Measurements from ENCODE around the gene PLSCR3. TPM values are rescaled to one million over a fixed set of nuclear protein-coding genes. Genes with fewer than 3 reads are reported as not detected.

PLSCR3 gene
- total and polyA plus RNA-seq, 4 donors: 19.2 to 43.0 (median 34.2) TPM

- no peak overlapping the region for H3K4me3 ChIP-seq
- ATAC-seq (ENCODE audit: insufficient read depth, low FRiP score): no peak
- H3K27ac ChIP-seq (ENCODE audit: low read depth in 1 of 2, low read length in 1 of 2): no peak overlapping the region
- H3K36me3 ChIP-seq (ENCODE audit: control insufficient read depth in 4 of 4, insufficient read depth in 4 of 4, low read length in 4 of 4): no peaks in the 10 kb centered on the region
- DNase-seq: no peak
- H3K9ac ChIP-seq (ENCODE audit: insufficient read depth in 1 of 2, low read length in 2 of 2): no peak overlapping the region
- TF ChIP-seq, protein P1, sequence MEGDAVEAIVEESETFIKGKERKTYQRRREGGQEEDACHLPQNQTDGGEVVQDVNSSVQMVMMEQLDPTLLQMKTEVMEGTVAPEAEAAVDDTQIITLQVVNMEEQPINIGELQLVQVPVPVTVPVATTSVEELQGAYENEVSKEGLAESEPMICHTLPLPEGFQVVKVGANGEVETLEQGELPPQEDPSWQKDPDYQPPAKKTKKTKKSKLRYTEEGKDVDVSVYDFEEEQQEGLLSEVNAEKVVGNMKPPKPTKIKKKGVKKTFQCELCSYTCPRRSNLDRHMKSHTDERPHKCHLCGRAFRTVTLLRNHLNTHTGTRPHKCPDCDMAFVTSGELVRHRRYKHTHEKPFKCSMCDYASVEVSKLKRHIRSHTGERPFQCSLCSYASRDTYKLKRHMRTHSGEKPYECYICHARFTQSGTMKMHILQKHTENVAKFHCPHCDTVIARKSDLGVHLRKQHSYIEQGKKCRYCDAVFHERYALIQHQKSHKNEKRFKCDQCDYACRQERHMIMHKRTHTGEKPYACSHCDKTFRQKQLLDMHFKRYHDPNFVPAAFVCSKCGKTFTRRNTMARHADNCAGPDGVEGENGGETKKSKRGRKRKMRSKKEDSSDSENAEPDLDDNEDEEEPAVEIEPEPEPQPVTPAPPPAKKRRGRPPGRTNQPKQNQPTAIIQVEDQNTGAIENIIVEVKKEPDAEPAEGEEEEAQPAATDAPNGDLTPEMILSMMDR (IDR thresholded peaks at IDR 0.05; ENCODE audit: control extremely low read depth, extremely low read depth): no peak
- no peaks in the 10 kb centered on the region for H3K9me3 ChIP-seq (ENCODE audit: control insufficient read depth in 4 of 4, insufficient read depth in 3 of 4, low read length in 3 of 4)
- 74 to 79% methylated on average over 7 of the region's 7 CpGs for WGBS, 2 donors
- H3K4me1 ChIP-seq (ENCODE audit: control insufficient read depth in 5 of 5, insufficient read depth in 5 of 5, low read length in 5 of 5): peaks cover 0 to 34% (median 16%) of the 10 kb centered on the region in 5 donors
- peaks cover 0 to 45% (median 42%) of the 10 kb centered on the region in 3 donors for H3K27me3 ChIP-seq (ENCODE audit: control insufficient read depth in 3 of 3, insufficient read depth in 3 of 3, low read length in 2 of 3)
These were observed 46.9 kb upstream of the PLSCR3 start for GRCh38 chr17:7441266-7441665.

- H3K36me3 ChIP-seq (ENCODE audit: control insufficient read depth in 4 of 4, insufficient read depth in 4 of 4, low read length in 4 of 4): no peaks in the 10 kb centered on the region
- H3K27me3 ChIP-seq (ENCODE audit: control insufficient read depth in 3 of 3, insufficient read depth in 3 of 3, low read length in 2 of 3): peaks cover 0 to 42% (median 42%) of the 10 kb centered on the region in 3 donors
- peaks cover 0 to 36% (median 16%) of the 10 kb centered on the region in 5 donors for H3K4me1 ChIP-seq (ENCODE audit: control insufficient read depth in 5 of 5, insufficient read depth in 5 of 5, low read length in 5 of 5)
- ATAC-seq (ENCODE audit: insufficient read depth, low FRiP score) (no peak), DNase-seq (peak in 2 of 3 donors; percentile 35 to 46)
- TF ChIP-seq, protein P1 (IDR thresholded peaks at IDR 0.05; ENCODE audit: control extremely low read depth, extremely low read depth): no peak
- H3K9ac ChIP-seq (ENCODE audit: insufficient read depth in 1 of 2, low read length in 2 of 2): no peak overlapping the region
- no peak overlapping the region for H3K4me3 ChIP-seq
- H3K9me3 ChIP-seq (ENCODE audit: control insufficient read depth in 4 of 4, insufficient read depth in 3 of 4, low read length in 3 of 4): no peaks in the 10 kb centered on the region
- no peak overlapping the region for H3K27ac ChIP-seq (ENCODE audit: low read depth in 1 of 2, low read length in 1 of 2)
- 5 to 15% methylated on average over 12 of the region's 12 CpGs for WGBS, 2 donors
These were observed 46.5 kb upstream of the PLSCR3 start for GRCh38 chr17:7440834-7441195.

GRCh38 chr17:7440113-7440833 lies 45.9 kb upstream of the PLSCR3 start:
- peak; percentile 51 to 61 (median 60) for DNase-seq
- H3K9ac ChIP-seq (ENCODE audit: insufficient read depth in 1 of 2, low read length in 2 of 2): no peak overlapping the region
- ATAC-seq (ENCODE audit: insufficient read depth, low FRiP score): no peak
- H3K9me3 ChIP-seq (ENCODE audit: control insufficient read depth in 4 of 4, insufficient read depth in 3 of 4, low read length in 3 of 4): no peaks in the 10 kb centered on the region
- H3K4me3 ChIP-seq: no peak overlapping the region
- peaks cover 0 to 38% (median 16%) of the 10 kb centered on the region in 5 donors for H3K4me1 ChIP-seq (ENCODE audit: control insufficient read depth in 5 of 5, insufficient read depth in 5 of 5, low read length in 5 of 5)
- TF ChIP-seq, protein P1 (IDR thresholded peaks at IDR 0.05; ENCODE audit: control extremely low read depth, extremely low read depth): no peak
- peaks cover 0 to 43% (median 42%) of the 10 kb centered on the region in 3 donors for H3K27me3 ChIP-seq (ENCODE audit: control insufficient read depth in 3 of 3, insufficient read depth in 3 of 3, low read length in 2 of 3)
- 0 to 4% methylated on average over 39 to 46 of the region's 46 CpGs for WGBS, 2 donors
- H3K27ac ChIP-seq (ENCODE audit: low read depth in 1 of 2, low read length in 1 of 2): no peak overlapping the region
- H3K36me3 ChIP-seq (ENCODE audit: control insufficient read depth in 4 of 4, insufficient read depth in 4 of 4, low read length in 4 of 4): no peaks in the 10 kb centered on the region

Data from lung (tissue), 12 donors.